Peyer's patch (tissue), 4 donors: ENCODE measurements around the gene PRF1. TPM values are rescaled to one million over a fixed set of nuclear protein-coding genes. Genes with fewer than 3 reads are reported as not detected.
"Not testable (repeated sequence)": the region's sequence is repeated elsewhere in the genome, so short reads cannot be mapped to it uniquely, and the experiment has no call there.

ENCODE experiments used
- DNase-seq, 3 donors: peaks; one replicate each; pipeline ENCODE4 v3.0.0-alpha.2; 2017 to 2019
- H3K27ac ChIP-seq, 4 donors: fragments of 200-600 bp; sonication (generic); one replicate each; pipeline ENCODE4 v1.5.1; 2016 to 2019
- H3K27me3 ChIP-seq, 2 donors: fragments of 200-600 bp; sonication (generic); one replicate each; pipeline ENCODE4 v1.5.1; 2019
- H3K36me3 ChIP-seq, 3 donors: fragments of 200-600 bp; sonication (generic); one replicate each; pipeline ENCODE4 v1.5.1; 2016 to 2019
- H3K4me1 ChIP-seq, 4 donors: fragments of 200-600 bp; sonication (generic); one replicate each; pipeline ENCODE4 v1.5.1; 2016 to 2019
- H3K4me3 ChIP-seq, 4 donors: fragments of 200-600 bp; sonication (generic); 1 replicate in 3 of 4; 2 replicates in 1 of 4; pipeline ENCODE4 v1.5.1; 2016 to 2019; ENCODE audit warnings: mild to moderate bottlenecking in 1 of 4
- H3K9me3 ChIP-seq, 4 donors: fragments of 200-600 bp; sonication (generic); one replicate each; pipeline ENCODE4 v1.5.1; 2016 to 2019; ENCODE audit warnings: mild to moderate bottlenecking in 1 of 4
- CTCF ChIP-seq, 6 experiments: fragments of 450-650 bp in 4 of 6; fragments of 200-600 bp in 2 of 6; sonication (generic) in 1 of 6; IDR thresholded peaks; one replicate each; pipeline ENCODE4 v1.5.1; 2017 to 2019; ENCODE audit warnings: antibody characterized with exemption in 6 of 6, mild to moderate bottlenecking in 3 of 6, moderate library complexity in 1 of 6
- POLR2A ChIP-seq, 2 donors: fragments of 450-650 bp; IDR thresholded peaks; one replicate each; pipeline ENCODE4 v1.5.1; 2017; ENCODE audit warnings: antibody characterized with exemption in 2 of 2, mild to moderate bottlenecking in 2 of 2, moderate library complexity in 2 of 2
- total RNA-seq, 4 donors: library from RNA; depleted of rRNA; stranded (reverse); fragments of >200 nt; gene quantifications; one replicate each; pipeline ENCODE4 v1.1.0, GENCODE V29; 2016

The PRF1 gene
- total RNA-seq, 4 donors from 2014 or later, result 4.6 to 12.4 (median 6.3) TPM

- Histone ChIP-seq H3K27me3 (no peaks in the 10 kb centered on the region), H3K4me1 (no peaks in the 10 kb centered on the region), H3K9me3 (peaks cover 0 to 29% (median 1%) of the 10 kb centered on the region in 4 donors), H3K4me3 (no peak overlapping the region), H3K27ac (no peak overlapping the region), H3K36me3 (no peaks in the 10 kb centered on the region)
- no peak for DNase-seq
- no peak for TF ChIP-seq CTCF (IDR thresholded peaks at IDR 0.05)
Measured at GRCh38 chr10:70648427-70648826, 45.9 kb upstream of the PRF1 start.

DNA sequence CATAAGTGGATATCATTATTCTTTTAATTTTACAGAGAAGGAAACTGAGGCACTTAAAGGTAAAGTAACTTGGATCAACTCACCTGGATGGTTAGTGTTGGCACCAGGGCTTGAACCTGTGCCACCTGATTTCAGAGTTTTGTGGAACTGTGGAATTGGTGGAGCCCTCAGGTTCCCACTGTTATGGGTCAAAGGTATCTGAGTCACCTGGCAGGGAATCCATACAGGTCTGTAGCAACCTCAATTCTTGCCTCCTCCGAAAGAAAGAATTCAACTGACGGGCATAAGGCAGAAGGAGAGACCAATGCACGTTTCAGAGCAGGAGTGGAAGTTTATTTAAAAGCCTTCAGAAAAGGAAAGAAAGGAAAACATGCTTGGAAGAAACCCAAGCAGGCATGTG lies 44.5 kb upstream of the PRF1 start:
- Histone ChIP-seq H3K4me3 (no peak overlapping the region), H3K27me3 (no peaks in the 10 kb centered on the region), H3K27ac (no peak overlapping the region), H3K4me1 (no peaks in the 10 kb centered on the region), H3K9me3 (peaks cover 0 to 28% (median under 1%) of the 10 kb centered on the region in 4 donors), H3K36me3 (no peaks in the 10 kb centered on the region)
- DNase-seq, result no peak
- TF ChIP-seq POLR2A (IDR thresholded peaks at IDR 0.05) (no peak), CTCF (IDR thresholded peaks at IDR 0.05) (no peak)

DNA sequence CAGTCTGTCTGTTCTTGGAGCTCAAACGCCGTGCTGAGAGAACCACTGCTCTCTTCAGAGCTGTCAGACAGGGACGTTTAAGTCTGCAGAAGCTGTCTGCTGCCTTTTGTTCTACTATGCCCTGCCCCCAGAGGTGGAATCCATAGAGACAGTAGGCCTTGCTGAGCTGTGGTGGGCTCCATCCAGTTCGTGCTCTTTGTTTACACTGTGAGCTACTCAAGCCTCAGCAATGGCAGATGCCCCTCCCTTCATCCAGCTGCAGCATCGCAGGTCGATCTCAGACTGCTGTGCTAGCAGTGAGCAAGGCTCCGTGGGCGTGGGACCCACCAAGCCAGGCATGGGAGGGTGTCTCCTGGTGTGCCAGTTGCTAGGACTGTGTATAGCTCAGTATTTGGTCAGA lies 42.4 kb upstream of the PRF1 start:
- H3K4me1 ChIP-seq, H3K27me3 ChIP-seq, DNase-seq, H3K27ac ChIP-seq, H3K36me3 ChIP-seq, H3K4me3 ChIP-seq: not testable (repeated sequence)
- H3K9me3 ChIP-seq, result peaks cover 0 to 13% (median 0%) of the 10 kb centered on the region in 4 donors

DNA sequence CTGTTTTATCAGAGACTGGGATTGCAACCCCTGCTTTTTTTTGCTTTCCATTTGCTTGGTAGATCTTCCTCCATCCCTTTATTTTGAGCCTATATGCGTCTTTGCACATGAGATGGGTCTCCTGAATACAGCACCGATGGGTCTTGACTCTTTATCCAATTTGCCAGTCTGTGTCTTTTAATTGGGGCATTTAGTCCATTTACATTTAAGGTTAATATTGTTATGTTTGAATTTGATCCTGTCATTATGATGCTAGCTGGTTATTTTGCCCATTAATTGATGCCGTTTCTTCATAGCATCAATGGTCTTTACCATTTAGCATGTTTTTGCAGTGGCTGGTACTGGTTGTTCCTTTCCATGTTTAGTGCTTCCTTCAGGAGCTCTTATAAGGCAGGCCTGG lies 40.7 kb upstream of the PRF1 start:
- H3K4me1 ChIP-seq, H3K36me3 ChIP-seq, H3K4me3 ChIP-seq, H3K27me3 ChIP-seq, H3K27ac ChIP-seq, H3K9me3 ChIP-seq, DNase-seq: not testable (repeated sequence)

- H3K36me3 ChIP-seq, H3K27ac ChIP-seq, H3K27me3 ChIP-seq, H3K4me1 ChIP-seq, H3K4me3 ChIP-seq, H3K9me3 ChIP-seq, DNase-seq: not testable (repeated sequence)
Measured at GRCh38 chr10:70639640-70640383, 37.3 kb upstream of the PRF1 start.

DNA sequence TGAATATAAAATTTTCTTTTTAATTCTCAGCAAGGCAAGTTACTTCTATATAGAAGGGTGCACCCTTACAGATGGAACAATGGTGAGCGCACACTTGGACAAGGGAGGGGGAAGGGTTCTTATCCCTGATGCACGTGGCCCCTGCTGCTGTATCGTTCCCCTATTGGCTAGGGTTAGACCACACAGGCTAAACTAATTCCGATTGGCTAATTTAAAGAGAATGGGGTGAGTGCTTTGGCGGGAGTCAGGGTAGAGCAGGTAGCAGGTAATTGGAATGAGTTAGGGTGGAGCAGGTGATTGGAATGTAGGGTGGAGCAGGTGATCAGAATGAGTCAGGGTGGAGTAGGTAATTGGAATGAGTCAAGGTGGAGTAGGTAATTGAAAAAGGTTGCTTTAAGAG lies 32.0 kb upstream of the PRF1 start:
- H3K4me3 ChIP-seq, H3K4me1 ChIP-seq, H3K27me3 ChIP-seq, DNase-seq, H3K9me3 ChIP-seq, H3K27ac ChIP-seq, H3K36me3 ChIP-seq: not testable (repeated sequence)

DNA sequence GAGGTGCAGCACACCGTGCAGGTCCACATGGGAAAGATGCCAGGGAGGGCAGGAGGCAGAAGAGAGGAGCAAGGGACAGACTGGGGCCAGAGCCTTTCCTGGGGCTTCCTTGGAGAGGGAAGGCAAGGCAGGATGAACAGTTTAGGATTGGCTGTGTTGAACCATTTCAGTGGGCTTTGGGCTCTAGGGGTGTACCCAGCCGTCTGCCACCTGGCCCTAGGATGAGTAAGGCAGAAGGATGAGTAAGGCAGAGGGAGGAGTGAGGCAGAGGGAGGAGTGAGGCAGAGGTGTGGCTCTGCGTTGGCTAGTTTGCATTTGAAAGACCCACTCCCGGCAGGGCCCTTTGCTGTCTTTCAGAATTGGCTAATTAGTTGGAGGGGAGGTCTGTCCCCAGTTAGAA lies 31.5 kb upstream of the PRF1 start:
- Histone ChIP-seq H3K27ac (no peak overlapping the region), H3K4me1 (no peaks in the 10 kb centered on the region), H3K9me3 (no peaks in the 10 kb centered on the region), H3K4me3 (no peak overlapping the region), H3K36me3 (no peaks in the 10 kb centered on the region), H3K27me3 (no peaks in the 10 kb centered on the region)
- TF ChIP-seq POLR2A (IDR thresholded peaks at IDR 0.05), result no peak
- TF ChIP-seq CTCF (IDR thresholded peaks at IDR 0.05), result no peak
- DNase-seq, result no peak

DNA sequence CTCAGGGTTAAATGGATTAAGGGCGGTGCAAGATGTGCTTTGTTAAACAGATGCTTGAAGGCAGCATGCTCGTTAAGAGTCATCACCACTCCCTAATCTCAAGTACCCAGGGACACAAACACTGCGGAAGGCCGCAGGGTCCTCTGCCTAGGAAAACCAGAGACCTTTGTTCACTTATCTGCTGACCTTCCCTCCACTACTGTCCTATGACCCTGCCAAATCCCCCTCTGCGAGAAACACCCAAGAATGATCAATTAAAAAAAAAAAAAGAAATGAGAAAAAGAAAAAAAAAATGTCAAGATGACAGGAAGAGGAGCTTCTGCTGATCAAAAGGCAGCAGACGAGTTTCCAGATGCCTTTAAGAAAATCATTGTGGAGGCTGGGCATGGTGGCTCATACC lies 29.2 kb upstream of the PRF1 start:
- not testable (repeated sequence) for H3K27ac ChIP-seq, DNase-seq, H3K36me3 ChIP-seq, H3K27me3 ChIP-seq, H3K4me3 ChIP-seq, H3K9me3 ChIP-seq, H3K4me1 ChIP-seq
